HepG2 (cell line): ENCODE results near the gene LTB4R. TPM values are rescaled to one million over a fixed set of nuclear protein-coding genes. Genes with fewer than 3 reads are reported as not detected.

Experiments used
- AHR ChIP-seq: IDR thresholded peaks from 2 replicates; pipeline ENCODE4 v1.6.1; 2018; ENCODE audit warnings: missing genetic modification reagents, missing compliant biosample characterization
- ATF7 ChIP-seq, 2 experiments: fragments of 450-650 bp in 1 of 2; sonication (generic) in 1 of 2; formaldehyde crosslinking in 1 of 2; IDR thresholded peaks; 2 replicates each; pipeline versions ENCODE4 v1.4.0 to v1.6.1; 2016 to 2020; ENCODE audit warnings: antibody characterized with exemption in 1 of 2, mild to moderate bottlenecking in 1 of 2, missing genetic modification reagents in 1 of 2
- BRD4 ChIP-seq: sonication (generic); formaldehyde crosslinking; IDR thresholded peaks from 2 replicates; pipeline ENCODE4 v1.4.0; 2020; ENCODE audit warnings: missing genetic modification reagents
- DBP ChIP-seq: sonication (generic); formaldehyde crosslinking; IDR thresholded peaks from 2 replicates; pipeline ENCODE4 v1.4.0; 2020; ENCODE audit warnings: missing genetic modification reagents; ENCODE audit errors: not compliant biosample characterization
- FOXJ3 ChIP-seq: sonication (generic); formaldehyde crosslinking; IDR thresholded peaks from 2 replicates; pipeline ENCODE4 v1.4.0; 2020; ENCODE audit warnings: missing genetic modification reagents, mild to moderate bottlenecking, borderline replicate concordance
- GATA4 ChIP-seq: sonication (generic); IDR thresholded peaks from 2 replicates; pipeline ENCODE4 v1.6.1; 2016; ENCODE audit warnings: antibody characterized with exemption, low read depth, borderline replicate concordance
- HDAC6 ChIP-seq: fragments of 200-600 bp; sonication (generic); IDR thresholded peaks from 2 replicates; pipeline ENCODE4 v1.7.0; 2017; ENCODE audit warnings: mild to moderate bottlenecking, antibody characterized with exemption, low read length, low read depth
- KLF15 ChIP-seq: sonication (generic); formaldehyde crosslinking; IDR thresholded peaks from 2 replicates; pipeline ENCODE4 v1.8.1; 2023; ENCODE audit warnings: borderline replicate concordance, mild to moderate bottlenecking, inconsistent platforms, missing genetic modification reagents, mixed read lengths
- PRDM15 ChIP-seq: sonication (generic); formaldehyde crosslinking; IDR thresholded peaks from 2 replicates; pipeline ENCODE4 v1.4.0; 2020; ENCODE audit warnings: missing genetic modification reagents
- SMAD9 ChIP-seq: sonication (generic); formaldehyde crosslinking; IDR thresholded peaks from 2 replicates; pipeline ENCODE4 v1.5.1; 2020; ENCODE audit warnings: mild to moderate bottlenecking, missing genetic modification reagents
- SP2 ChIP-seq: sonication (generic); formaldehyde crosslinking; IDR thresholded peaks from 2 replicates; pipeline ENCODE4 v1.5.1; 2020; ENCODE audit warnings: mild to moderate bottlenecking, missing genetic modification reagents
- TFAP4 ChIP-seq: sonication (generic); IDR thresholded peaks from 2 replicates; pipeline ENCODE4 v1.6.1; 2016; ENCODE audit warnings: low read depth, borderline replicate concordance
- ZBTB20 ChIP-seq: sonication (generic); formaldehyde crosslinking; IDR thresholded peaks from 2 replicates; pipeline ENCODE4 v1.8.1; 2023; ENCODE audit warnings: missing genetic modification reagents, low read depth, mild to moderate bottlenecking, borderline replicate concordance
- ZBTB7B ChIP-seq: sonication (generic); formaldehyde crosslinking; IDR thresholded peaks from 2 replicates; pipeline ENCODE4 v1.4.0; 2020; ENCODE audit warnings: missing genetic modification reagents
- ZEB1 ChIP-seq: IDR thresholded peaks from 2 replicates; pipeline ENCODE4 v1.6.1; 2012; ENCODE audit warnings: mild to moderate bottlenecking, low read depth, inconsistent platforms; ENCODE audit not compliant: insufficient replicate concordance
- ZNF280B ChIP-seq: sonication (generic); formaldehyde crosslinking; IDR thresholded peaks from 2 replicates; pipeline ENCODE4 v1.5.0; 2020; ENCODE audit warnings: missing genetic modification reagents, mild to moderate bottlenecking, borderline replicate concordance
- ZNF547 ChIP-seq: sonication (generic); formaldehyde crosslinking; IDR thresholded peaks from 2 replicates; pipeline ENCODE4 v1.5.1; 2020; ENCODE audit warnings: mild to moderate bottlenecking, missing genetic modification reagents
- ZNF564 ChIP-seq: sonication (generic); formaldehyde crosslinking; IDR thresholded peaks from 2 replicates; pipeline ENCODE4 v1.8.1; 2023; ENCODE audit warnings: mild to moderate bottlenecking, missing genetic modification reagents
- ZNF713 ChIP-seq: sonication (generic); formaldehyde crosslinking; IDR thresholded peaks from 2 replicates; pipeline ENCODE4 v1.4.0; 2020; ENCODE audit warnings: mild to moderate bottlenecking, missing genetic modification reagents
- ZNF772 ChIP-seq: sonication (generic); formaldehyde crosslinking; IDR thresholded peaks from 2 replicates; pipeline ENCODE4 v1.5.0; 2020; ENCODE audit warnings: mild to moderate bottlenecking, missing genetic modification reagents
- ZNF83 ChIP-seq: sonication (generic); formaldehyde crosslinking; IDR thresholded peaks from 2 replicates; pipeline ENCODE4 v1.4.0; 2020; ENCODE audit warnings: missing genetic modification reagents, mild to moderate bottlenecking, borderline replicate concordance
- polyA plus RNA-seq, 8 experiments: library from polyadenylated mRNA; depleted of rRNA in 3 of 8; stranded (reverse) in 7 of 8; unstranded in 1 of 8; fragments of >200 nt; fragmentation: Illumina TruSeq in 4 of 8; extraction: Trizol in 4 of 8; gene quantifications; 2 replicates each; pipeline versions ENCODE4 v1.2.1 to v1.2.3, GENCODE V29; 2011 to 2016; ENCODE audit warnings: low read depth in 4 of 8, missing spikeins in 1 of 8, mixed read lengths in 1 of 8; ENCODE audit not compliant: insufficient read depth in 1 of 8
- total RNA-seq, 5 experiments: library from RNA; depleted of rRNA; stranded (reverse); fragments of >200 nt; fragmentation: Illumina TruSeq; extraction: Trizol; gene quantifications; 2 replicates each; pipeline ENCODE4 v1.2.3, GENCODE V29; 2016; ENCODE audit warnings: low read depth in 1 of 5
- TF ChIP-seq, protein P1 (sequence below): sonication (generic); formaldehyde crosslinking; IDR thresholded peaks from 2 replicates; pipeline ENCODE4 v1.4.0; 2020; ENCODE audit warnings: missing genetic modification reagents

Gene LTB4R
- total and polyA plus RNA-seq, 2 of the 13 experiments (the other 11 are each of a cell fraction or from before 2014, with no cell fraction given): 3.2 to 8.2 TPM

DNA sequence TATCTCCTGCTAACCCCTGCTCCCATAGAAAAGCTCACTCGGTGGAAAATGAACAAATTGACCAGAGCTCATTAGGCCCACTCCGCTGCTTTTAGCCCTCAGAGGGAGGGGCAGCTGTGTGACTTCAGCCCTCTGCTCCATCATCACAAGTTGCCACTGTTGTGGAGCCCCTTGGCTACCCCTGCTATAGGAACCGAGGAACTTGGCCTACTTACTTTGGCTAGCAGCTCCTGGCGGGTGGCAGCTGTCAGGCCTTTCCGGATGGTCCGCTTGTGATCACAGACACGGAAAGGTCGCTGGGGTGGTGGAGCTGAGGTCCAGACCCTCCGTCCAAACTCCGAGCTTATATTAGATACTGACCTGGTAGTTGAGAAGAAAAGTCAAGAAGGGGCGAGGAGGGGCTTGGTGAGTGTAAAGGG lies 4.1 kb upstream of the LTB4R start (continued):
- TF ChIP-seq PRDM15 (CRISPR knock-in tag): no peak
- TF ChIP-seq, protein P1, sequence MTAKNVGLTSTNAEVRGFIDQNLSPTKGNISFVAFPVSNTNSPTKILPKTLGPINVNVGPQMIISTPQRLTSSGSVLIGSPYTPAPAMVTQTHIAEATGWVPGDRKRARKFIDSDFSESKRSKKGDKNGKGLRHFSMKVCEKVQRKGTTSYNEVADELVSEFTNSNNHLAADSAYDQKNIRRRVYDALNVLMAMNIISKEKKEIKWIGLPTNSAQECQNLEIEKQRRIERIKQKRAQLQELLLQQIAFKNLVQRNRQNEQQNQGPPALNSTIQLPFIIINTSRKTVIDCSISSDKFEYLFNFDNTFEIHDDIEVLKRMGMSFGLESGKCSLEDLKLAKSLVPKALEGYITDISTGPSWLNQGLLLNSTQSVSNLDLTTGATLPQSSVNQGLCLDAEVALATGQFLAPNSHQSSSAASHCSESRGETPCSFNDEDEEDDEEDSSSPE (CRISPR knock-in tag): 0 out of 2 replicates have a peak, but pooled peaks have one; percentile 40
- no peak for TF ChIP-seq ZNF772
- TF ChIP-seq SMAD9: peak; percentile 51; the same call in 1 of the 2 replicates
- no peak for TF ChIP-seq GATA4
- TF ChIP-seq KLF15 (CRISPR knock-in tag): 0 out of 2 replicates have a peak, but pooled peaks have one; percentile 14
- peak; percentile 21; the same call in 1 of the 2 replicates for TF ChIP-seq ZNF547 (CRISPR knock-in tag)
- TF ChIP-seq ZBTB7B (CRISPR knock-in tag): 0 out of 2 replicates have a peak, but pooled peaks have one; percentile 35
- TF ChIP-seq TFAP4: no peak
- TF ChIP-seq SP2 (CRISPR knock-in tag): no peak
- TF ChIP-seq ZNF83 (CRISPR knock-in tag): peak; percentile 88; the same call in 1 of the 2 replicates
- peak; percentile 30; the same call in 1 of the 2 replicates for TF ChIP-seq ZBTB20 (CRISPR knock-in tag)
- TF ChIP-seq BRD4 (CRISPR knock-in tag): 0 out of 2 replicates have a peak, but pooled peaks have one; percentile 59
- no peak for TF ChIP-seq ATF7 (IDR thresholded peaks at IDR 0.05)
- no peak for TF ChIP-seq ATF7 (CRISPR knock-in tag; IDR thresholded peaks at IDR 0.05)
- no peak for TF ChIP-seq AHR (CRISPR knock-in tag)
- no peak for TF ChIP-seq DBP (CRISPR knock-in tag)
- no peak for TF ChIP-seq ZEB1
- TF ChIP-seq FOXJ3 (CRISPR knock-in tag): no peak
- TF ChIP-seq HDAC6: no peak
- 0 out of 2 replicates have a peak, but pooled peaks have one; percentile 16 for TF ChIP-seq ZNF713 (CRISPR knock-in tag)
- TF ChIP-seq ZNF564 (CRISPR knock-in tag): no peak
- TF ChIP-seq ZNF280B (CRISPR knock-in tag): 0 out of 2 replicates have a peak, but pooled peaks have one; percentile 13
